Liver (tissue), 9 donors: ENCODE results near the gene TMEM164. TPM values are rescaled to one million over a fixed set of nuclear protein-coding genes. Genes with fewer than 3 reads are reported as not detected.
A peak's percentile ranks its signal among the peaks of the same experiment; 100 is the strongest.

Experiments
- DNase-seq: peaks from one replicate; pipeline ENCODE4 v3.0.0-alpha.2; 2017; ENCODE audit warnings: low spot score
- H3K27ac ChIP-seq, 2 donors: one replicate each; pipeline ENCODE4 v1.7.0; 2013; ENCODE audit warnings: inconsistent platforms in 2 of 2, low read length in 2 of 2, control low read depth in 1 of 2, low read depth in 1 of 2, mild to moderate bottlenecking in 1 of 2
- H3K27me3 ChIP-seq, 4 donors: one replicate each; pipeline versions ENCODE4 v1.6.1 to v1.7.0; 2013; ENCODE audit warnings: low read length in 3 of 4, inconsistent platforms in 1 of 4, mild to moderate bottlenecking in 1 of 4, moderate library complexity in 1 of 4; ENCODE audit not compliant: control insufficient read depth in 4 of 4, insufficient read depth in 4 of 4
- H3K36me3 ChIP-seq, 4 donors: one replicate each; pipeline versions ENCODE4 v1.6.1 to v1.7.0; 2013; ENCODE audit warnings: low read length in 3 of 4, mild to moderate bottlenecking in 3 of 4, low read depth in 1 of 4, moderate library complexity in 1 of 4; ENCODE audit not compliant: control insufficient read depth in 4 of 4, insufficient read depth in 3 of 4
- H3K4me1 ChIP-seq, 4 donors: one replicate each; pipeline versions ENCODE4 v1.6.1 to v1.7.0; 2013; ENCODE audit warnings: low read length in 3 of 4, mild to moderate bottlenecking in 3 of 4, moderate library complexity in 1 of 4; ENCODE audit not compliant: control insufficient read depth in 4 of 4, insufficient read depth in 4 of 4
- H3K4me3 ChIP-seq, 3 donors: one replicate each; pipeline versions ENCODE4 v1.6.1 to v1.7.0; 2013; ENCODE audit warnings: low read length in 3 of 3, control low read depth in 1 of 3, low read depth in 1 of 3, mild to moderate bottlenecking in 1 of 3
- H3K9ac ChIP-seq, 2 donors: one replicate each; pipeline ENCODE4 v1.7.0; 2013; ENCODE audit warnings: low read length in 2 of 2, mild to moderate bottlenecking in 2 of 2, moderate library complexity in 2 of 2, control low read depth in 1 of 2, low read depth in 1 of 2
- H3K9me3 ChIP-seq, 4 donors: one replicate each; pipeline versions ENCODE4 v1.6.1 to v1.7.0; 2013; ENCODE audit warnings: low read length in 3 of 4; ENCODE audit not compliant: control insufficient read depth in 4 of 4
- ATF3 ChIP-seq: IDR thresholded peaks from 2 replicates; pipeline ENCODE4 v1.6.1; 2016; ENCODE audit warnings: antibody characterized with exemption
- CTCF ChIP-seq: fragments of 150-350 bp; IDR thresholded peaks from 2 replicates; pipeline ENCODE4 v1.5.1; 2017; ENCODE audit warnings: improper control_type of control experiment, low read depth, low read length; ENCODE audit not compliant: missing input control
- EGR1 ChIP-seq, 2 donors: IDR thresholded peaks; 2 replicates each; pipeline ENCODE4 v1.6.1; 2016 to 2018; ENCODE audit warnings: antibody characterized with exemption in 2 of 2, low read depth in 2 of 2
- FOXA1 ChIP-seq: IDR thresholded peaks from 2 replicates; pipeline ENCODE4 v1.6.1; 2016; ENCODE audit warnings: antibody characterized with exemption
- FOXA2 ChIP-seq: IDR thresholded peaks from 2 replicates; pipeline ENCODE4 v1.6.1; 2016; ENCODE audit warnings: antibody characterized with exemption
- GABPA ChIP-seq, 2 donors: IDR thresholded peaks in 1 of 2; conservative IDR thresholded peaks in 1 of 2; 2 replicates each; pipeline ENCODE4 v1.6.1; 2016; ENCODE audit warnings: antibody characterized with exemption in 2 of 2, mild to moderate bottlenecking in 1 of 2, moderate library complexity in 1 of 2
- HNF4A ChIP-seq, 2 donors: conservative IDR thresholded peaks; 2 replicates each; pipeline ENCODE4 v1.6.1; 2016; ENCODE audit warnings: antibody characterized with exemption in 2 of 2, mild to moderate bottlenecking in 2 of 2
- HNF4G ChIP-seq: IDR thresholded peaks from 2 replicates; pipeline ENCODE4 v1.6.1; 2016; ENCODE audit warnings: antibody characterized with exemption
- JUND ChIP-seq, 2 donors: IDR thresholded peaks; 2 replicates each; pipeline ENCODE4 v1.6.1; 2016; ENCODE audit warnings: antibody characterized with exemption in 2 of 2
- MAX ChIP-seq: IDR thresholded peaks from 2 replicates; pipeline ENCODE4 v1.6.1; 2016; ENCODE audit warnings: antibody characterized with exemption
- NR2F2 ChIP-seq: IDR thresholded peaks from 2 replicates; pipeline ENCODE4 v1.6.1; 2016; ENCODE audit warnings: antibody characterized with exemption
- RAD21 ChIP-seq, 2 donors: IDR thresholded peaks; 2 replicates each; pipeline ENCODE4 v1.6.1; 2016; ENCODE audit warnings: antibody characterized with exemption in 2 of 2, mild to moderate bottlenecking in 2 of 2
- REST ChIP-seq: IDR thresholded peaks from 2 replicates; pipeline ENCODE4 v1.6.1; 2016; ENCODE audit warnings: antibody characterized with exemption, mild to moderate bottlenecking
- RXRA ChIP-seq, 2 donors: IDR thresholded peaks; 2 replicates each; pipeline ENCODE4 v1.6.1; 2017 to 2018; ENCODE audit warnings: antibody characterized with exemption in 2 of 2, mild to moderate bottlenecking in 1 of 2
- SP1 ChIP-seq: IDR thresholded peaks from 2 replicates; pipeline ENCODE4 v1.6.1; 2018; ENCODE audit warnings: antibody characterized with exemption, mild to moderate bottlenecking
- TAF1 ChIP-seq: conservative IDR thresholded peaks from 2 replicates; pipeline ENCODE4 v1.6.1; 2016; ENCODE audit warnings: antibody characterized with exemption, mild to moderate bottlenecking
- YY1 ChIP-seq: IDR thresholded peaks from 2 replicates; pipeline ENCODE4 v1.6.1; 2016; ENCODE audit warnings: antibody characterized with exemption, mild to moderate bottlenecking
- ZBTB33 ChIP-seq: IDR thresholded peaks from 2 replicates; pipeline ENCODE4 v1.6.1; 2016; ENCODE audit warnings: antibody characterized with exemption
- WGBS: extraction: QIAGEN DNeasy Blood & Tissue Kit; methylation state at CpG from one replicate; pipeline ENCODE4 v1.1.7; 2013; 5-methylcytosine and 5-hydroxymethylcytosine counted together
- polyA plus RNA-seq, 2 donors: library from polyadenylated mRNA; stranded (reverse) in 1 of 2; unstranded in 1 of 2; fragments of 200-250 nt in 1 of 2; fragments of >200 nt in 1 of 2; fragmentation: Nextera tagmentation in 1 of 2; extraction: Ambion mirVana in 1 of 2; gene quantifications; one replicate each; pipeline versions ENCODE4 v1.2.1 to v1.2.3, GENCODE V29; 2013 to 2015
- total RNA-seq, 2 donors: library from RNA; depleted of rRNA; stranded (reverse); fragments of >200 nt; gene quantifications; one replicate each; pipeline ENCODE4 v1.2.3, GENCODE V29; 2014
- donor health status: healthy.
- donor health status: healthy.
- donor health status: healthy.
- donor health status: healthy.
- donor health status: healthy.

The TMEM164 gene
- 1 to 10 TPM; 4.1 to 8.5 TPM for total RNA-seq
- 1 to 10 TPM in 1 of 2 donors, under 1 TPM in 1; 0.40 to 1.8 TPM for polyA plus RNA-seq

- Histone ChIP-seq H3K4me3 (peak within 1 kb of the TSS; percentile 54 to 71 (median 66)), H3K27ac (peak within 1 kb of the TSS; percentile 50 to 83), H3K36me3 (no peaks in the 10 kb centered on the region), H3K9me3 (no peaks in the 10 kb centered on the region), H3K4me1 (peaks cover 0 to 8% (median 5%) of the 10 kb centered on the region in 4 donors), H3K27me3 (no peaks in the 10 kb centered on the region), H3K9ac (peak within 1 kb of the TSS; percentile 27 to 31)
- DNase-seq: peak; percentile 80
- 1% methylated on average over 66 of the region's 83 CpGs for WGBS
- TF ChIP-seq ZBTB33: no peak
- no peak for TF ChIP-seq FOXA1
- peak; percentile 14 for TF ChIP-seq CTCF
- TF ChIP-seq RAD21 (IDR thresholded peaks at IDR 0.05): no peak
Observed at GRCh38 chrX:110002300-110003166, at the start of gene TMEM164. TSS of gene TMEM164 (plus strand) at chrX:110003114. CDS start at chrX:110003775, 661 bp downstream.

GRCh38 chrX:109954333-109954732, 48.6 kb upstream of the TMEM164 start:
- TF ChIP-seq GABPA (IDR thresholded peaks at IDR 0.05 in 1 of 2, conservative IDR thresholded peaks at IDR 0.05 in 1 of 2) (no peak), HNF4G (no peak), SP1 (no peak), EGR1 (IDR thresholded peaks at IDR 0.05; ENCODE audit: low read depth in 2 of 2) (no peak), NR2F2 (no peak), TAF1 (no peak), JUND (IDR thresholded peaks at IDR 0.05) (no peak), RXRA (IDR thresholded peaks at IDR 0.05) (no peak), REST (no peak), ZBTB33 (no peak), MAX (no peak), FOXA1 (no peak), CTCF (no peak), YY1 (no peak), ATF3 (no peak), RAD21 (IDR thresholded peaks at IDR 0.05) (no peak), HNF4A (conservative IDR thresholded peaks at IDR 0.05) (no peak), FOXA2 (no peak)
- no peak for DNase-seq
- no peak overlapping the region for H3K4me3 ChIP-seq
- peak overlapping the region in 1 of 2 donors; percentile 6 for H3K27ac ChIP-seq
- 73% methylated on average over 2 of the region's 2 CpGs for WGBS
- H3K4me1 ChIP-seq: no peaks in the 10 kb centered on the region
- no peak overlapping the region for H3K9ac ChIP-seq
- H3K27me3 ChIP-seq: no peaks in the 10 kb centered on the region
- no peaks in the 10 kb centered on the region for H3K36me3 ChIP-seq
- H3K9me3 ChIP-seq: no peaks in the 10 kb centered on the region
